ENCODE data around the gene LIPH. TPM values are rescaled to one million over a fixed set of nuclear protein-coding genes. Genes with fewer than 3 reads are reported as not detected.

The LIPH gene
- total RNA-seq, 4 donors from 2014 or later, result 0.06 to 0.34 TPM; not detected in 2

- H3K4me1 ChIP-seq, result peaks cover 0 to 6% (median 0%) of the 10 kb centered on the region in 4 donors
- peaks cover 0 to 5% (median 0%) of the 10 kb centered on the region in 4 donors for H3K27me3 ChIP-seq
- WGBS, result 73% methylated on average over 6 of the region's 6 CpGs
- no peaks in the 10 kb centered on the region for H3K36me3 ChIP-seq
- TF ChIP-seq POLR2A (IDR thresholded peaks at IDR 0.05; ENCODE audit: low read depth), result no peak
- TF ChIP-seq POLR2AphosphoS5 (IDR thresholded peaks at IDR 0.05), result no peak
- TF ChIP-seq EP300 (IDR thresholded peaks at IDR 0.05), result no peak
- no peak for TF ChIP-seq CTCF (IDR thresholded peaks at IDR 0.05)
- DNase-seq (ENCODE audit: extremely low spot score), result no peak
- H3K27ac ChIP-seq (replicated peaks in 1 of 4), result no peak overlapping the region
- intact Hi-C loops (cut with DNase I), result no loop called here
- H3K4me3 ChIP-seq, result no peak overlapping the region
- no peaks in the 10 kb centered on the region for H3K9me3 ChIP-seq
Observed at GRCh38 chr3:185507883-185508282, 44.5 kb downstream of the LIPH start.

- intact Hi-C loops (cut with DNase I), result loop anchor here (5.0 kb wide), 1 partner anchor 53 kb away; no protein-coding TSS in a partner anchor
- WGBS, result 72% methylated on average over 3 of the region's 3 CpGs
Observed at GRCh38 chr3:185504636-185505035, 47.8 kb downstream of the LIPH start.

GRCh38 chr3:185503521-185503920, 48.9 kb downstream of the LIPH start:
- no peak overlapping the region for H3K27ac ChIP-seq (replicated peaks in 1 of 4)

More at GRCh38 chr3:185504636-185505035, 47.8 kb downstream of the LIPH start:
- Histone ChIP-seq H3K27me3 (peaks cover 0 to 5% (median 0%) of the 10 kb centered on the region in 4 donors), H3K4me1 (peaks cover 0 to 6% (median under 1%) of the 10 kb centered on the region in 4 donors), H3K36me3 (no peaks in the 10 kb centered on the region), H3K9me3 (no peaks in the 10 kb centered on the region), H3K4me3 (no peak overlapping the region), H3K27ac (replicated peaks in 1 of 4) (no peak overlapping the region)
- TF ChIP-seq POLR2AphosphoS5 (IDR thresholded peaks at IDR 0.05), result no peak
- no peak for DNase-seq (ENCODE audit: extremely low spot score)

GRCh38 chr3:185502987-185503386, 49.4 kb downstream of the LIPH start:
- no peak overlapping the region for H3K27ac ChIP-seq (replicated peaks in 1 of 4)
- H3K36me3 ChIP-seq, result no peaks in the 10 kb centered on the region
- intact Hi-C loops (cut with DNase I), result loop anchor here (5.0 kb wide), 1 partner anchor 54 kb away; no protein-coding TSS in a partner anchor

More at GRCh38 chr3:185503521-185503920, 48.9 kb downstream of the LIPH start:
- Histone ChIP-seq H3K4me3 (no peak overlapping the region), H3K9me3 (no peaks in the 10 kb centered on the region), H3K4me1 (peaks cover 0 to 7% (median 5%) of the 10 kb centered on the region in 4 donors), H3K27me3 (peaks cover 0 to 5% (median 0%) of the 10 kb centered on the region in 4 donors), H3K36me3 (no peaks in the 10 kb centered on the region)
- DNase-seq (ENCODE audit: extremely low spot score), result no peak
- 75% methylated on average over 1 of the region's 1 CpG for WGBS
- intact Hi-C loops (cut with DNase I), result loop anchor here (5.0 kb wide), 1 partner anchor 54 kb away; no protein-coding TSS in a partner anchor
- TF ChIP-seq POLR2A (IDR thresholded peaks at IDR 0.05; ENCODE audit: low read depth), result no peak
- no peak for TF ChIP-seq CTCF (IDR thresholded peaks at IDR 0.05)
- no peak for TF ChIP-seq POLR2AphosphoS5 (IDR thresholded peaks at IDR 0.05)
- no peak for TF ChIP-seq EP300 (IDR thresholded peaks at IDR 0.05)

More at GRCh38 chr3:185502987-185503386, 49.4 kb downstream of the LIPH start:
- H3K4me3 ChIP-seq, result no peak overlapping the region
- 80% methylated on average over 3 of the region's 3 CpGs for WGBS
- no peaks in the 10 kb centered on the region for H3K9me3 ChIP-seq
- no peak for TF ChIP-seq EP300 (IDR thresholded peaks at IDR 0.05)
- TF ChIP-seq POLR2AphosphoS5 (IDR thresholded peaks at IDR 0.05), result no peak
- no peak for TF ChIP-seq CTCF (IDR thresholded peaks at IDR 0.05)
- no peak for TF ChIP-seq POLR2A (IDR thresholded peaks at IDR 0.05; ENCODE audit: low read depth)
- H3K4me1 ChIP-seq, result peaks cover 2 to 7% (median 6%) of the 10 kb centered on the region in 4 donors
- peaks cover 0 to 5% (median 0%) of the 10 kb centered on the region in 4 donors for H3K27me3 ChIP-seq
- no peak for DNase-seq (ENCODE audit: extremely low spot score)

Measured in esophagus muscularis mucosa (tissue), 4 donors.